IMR-90 (cell line): ENCODE data around the gene KRTAP4-5. TPM values are rescaled to one million over a fixed set of nuclear protein-coding genes. Genes with fewer than 3 reads are reported as not detected.
A peak's percentile ranks its signal among the peaks of the same experiment; 100 is the strongest.
"Not testable (repeated sequence)": the region's sequence is repeated elsewhere in the genome, so short reads cannot be mapped to it uniquely, and the experiment has no call there.

Experiments used
- ATAC-seq: fragments of 200-7000 bp; cut with Tn5 transposase; 2 replicates; pipeline ENCODE4 v1.9.1; 2020; ENCODE audit warnings: low read depth, mild to moderate bottlenecking, moderate library complexity
- BruUV-seq: library from RNA; stranded (reverse); fragments of 400-500 nt; replicated peaks from 2 replicates; lab custom pipeline; 2021; lab: Mats Ljungman, UMichigan
- CTCF ChIA-PET: fragments of 300-600 bp; formaldehyde crosslinking; extraction: SDS; loops from one replicate; lab custom pipeline; 2021; ENCODE audit warnings: antibody characterized with exemption; lab: Yijun Ruan, JAX
- POLR2A ChIA-PET: fragments of 300-600 bp; sonication (Branson Sonifier 250); formaldehyde crosslinking; loops from one replicate; lab custom pipeline; 2022; ENCODE audit warnings: antibody characterized with exemption; ENCODE audit not compliant: unreplicated experiment; lab: Charles Lee
- DNase-seq: peaks from one replicate; pipeline ENCODE4 v3.0.0; 2013
- H2AFZ ChIP-seq: replicated peaks from 2 replicates; pipeline ENCODE3; 2013; ENCODE audit warnings: low read length, mild to moderate bottlenecking; ENCODE audit not compliant: poor library complexity
- H2AK5ac ChIP-seq: 2 replicates; pipeline ENCODE4 v1.6.1; 2013; ENCODE audit warnings: low read depth, low read length, inconsistent platforms
- H2AK9ac ChIP-seq: replicated peaks from 2 replicates; pipeline ENCODE3; 2013; ENCODE audit warnings: mild to moderate bottlenecking, low read depth, low read length, moderate library complexity; ENCODE audit not compliant: poor library complexity
- H2BK120ac ChIP-seq: 2 replicates; pipeline ENCODE4 v1.6.1; 2013; ENCODE audit warnings: low read depth, low read length, inconsistent platforms
- H2BK15ac ChIP-seq: 3 replicates; pipeline ENCODE4 v1.6.1; 2013; ENCODE audit warnings: low read depth, low read length, inconsistent platforms
- H2BK20ac ChIP-seq: 2 replicates; pipeline ENCODE4 v1.6.1; 2013; ENCODE audit warnings: low read depth, mild to moderate bottlenecking, inconsistent platforms, low read length, moderate library complexity
- H2BK5ac ChIP-seq: 2 replicates; pipeline ENCODE4 v1.6.1; 2013; ENCODE audit warnings: mild to moderate bottlenecking, low read depth, low read length, inconsistent platforms; ENCODE audit not compliant: poor library complexity, severe bottlenecking
- H3K14ac ChIP-seq: replicated peaks from 2 replicates; pipeline ENCODE4 v1.6.1; 2013; ENCODE audit warnings: low read depth, low read length, inconsistent platforms
- H3K18ac ChIP-seq: 2 replicates; pipeline ENCODE4 v1.6.1; 2013; ENCODE audit warnings: low read depth, low read length, control low read depth
- H3K23ac ChIP-seq: 2 replicates; pipeline ENCODE4 v1.6.1; 2013; ENCODE audit warnings: low read depth, low read length, inconsistent platforms
- H3K27ac ChIP-seq: 2 replicates; pipeline ENCODE4 v1.5.1; 2013; ENCODE audit warnings: mild to moderate bottlenecking, control low read depth, low read length; ENCODE audit not compliant: insufficient read depth
- H3K27me3 ChIP-seq: 2 replicates; pipeline ENCODE4 v1.6.1; 2013; ENCODE audit warnings: low read length; ENCODE audit not compliant: control insufficient read depth, insufficient read depth
- H3K36me3 ChIP-seq: 2 replicates; pipeline ENCODE4 v1.6.1; 2013; ENCODE audit warnings: low read length, mixed read lengths; ENCODE audit not compliant: control insufficient read depth, insufficient read depth
- H3K4ac ChIP-seq: 2 replicates; pipeline ENCODE4 v1.6.1; 2013; ENCODE audit warnings: low read depth, low read length, inconsistent platforms
- H3K4me1 ChIP-seq: 2 replicates; pipeline ENCODE4 v1.6.1; 2013; ENCODE audit warnings: low read length, mixed read lengths; ENCODE audit not compliant: control insufficient read depth, insufficient read depth
- H3K4me2 ChIP-seq: 2 replicates; pipeline ENCODE4 v1.6.1; 2013; ENCODE audit warnings: low read depth, mild to moderate bottlenecking, control low read depth, low read length, moderate library complexity
- H3K4me3 ChIP-seq: 2 replicates; pipeline ENCODE4 v1.5.1; 2013; ENCODE audit warnings: low read depth, mild to moderate bottlenecking, control low read depth, low read length, moderate library complexity; ENCODE audit not compliant: insufficient read depth
- H3K56ac ChIP-seq: 2 replicates; pipeline ENCODE4 v1.6.1; 2013; ENCODE audit warnings: low read length, inconsistent platforms; ENCODE audit not compliant: insufficient read depth; ENCODE audit errors: extremely low read depth
- H3K79me1 ChIP-seq, 2 experiments: 2 replicates each; pipeline ENCODE4 v1.6.1; 2013; ENCODE audit warnings: low read length in 2 of 2, inconsistent platforms in 1 of 2, low read depth in 1 of 2
- H3K9ac ChIP-seq: 2 replicates; pipeline ENCODE4 v1.6.1; 2013; ENCODE audit warnings: low read depth, low read length, control low read depth
- H3K9me1 ChIP-seq: 2 replicates; pipeline ENCODE4 v1.6.1; 2013; ENCODE audit warnings: low read length, inconsistent platforms; ENCODE audit not compliant: insufficient read depth
- H3K9me3 ChIP-seq: 2 replicates; pipeline ENCODE4 v1.6.1; 2013; ENCODE audit warnings: low read length; ENCODE audit not compliant: control insufficient read depth, insufficient read depth
- H4K20me1 ChIP-seq: 2 replicates; pipeline ENCODE4 v1.6.1; 2013; ENCODE audit warnings: low read length, inconsistent platforms; ENCODE audit not compliant: insufficient read depth
- H4K5ac ChIP-seq: 2 replicates; pipeline ENCODE4 v1.6.1; 2013; ENCODE audit warnings: mild to moderate bottlenecking, low read depth, low read length, control low read depth
- H4K8ac ChIP-seq, 2 experiments: 2 replicates each; pipeline ENCODE4 v1.6.1; 2013; ENCODE audit warnings: low read depth in 2 of 2, low read length in 2 of 2, control low read depth in 1 of 2, inconsistent platforms in 1 of 2
- H4K91ac ChIP-seq: 2 replicates; pipeline ENCODE4 v1.6.1; 2013; ENCODE audit warnings: low read depth, low read length, inconsistent platforms; ENCODE audit not compliant: insufficient read depth
- WGBS, 2 experiments: methylation state at CpG; one replicate each; pipeline versions ENCODE4 v1.1.5 to v1.1.7; 2013; ENCODE audit warnings: missing lambda C conversion rate in 2 of 2; ENCODE audit not compliant: insufficient read length in 1 of 2; ENCODE audit errors: extremely low coverage in 2 of 2; 5-methylcytosine and 5-hydroxymethylcytosine counted together
- dilution Hi-C: fragments of 300-500 bp; cut with HindIII; formaldehyde crosslinking; loops from one replicate; pipeline ENCODE4 v1.14.3; 2018; ENCODE audit warnings: low sequenced_read_pairs; ENCODE audit not compliant: unreplicated experiment
- in situ Hi-C: fragments of 300-500 bp; cut with MboI; formaldehyde crosslinking; loops from 3 replicates; pipeline ENCODE4 v1.14.3; 2019; ENCODE audit warnings: low sequenced_read_pairs, inconsistent platforms, mixed read lengths
- intact Hi-C: fragments of 100-400 bp; cut with micrococcal nuclease; formaldehyde crosslinking; loops from 2 replicates; pipeline ENCODE4 v1.10.0; 2022
- polyA plus RNA-seq, 3 experiments: library from polyadenylated mRNA; depleted of rRNA; stranded (reverse); fragments of >200 nt; gene quantifications; 2 replicates each; pipeline ENCODE4 v1.2.3, GENCODE V29; 2012; ENCODE audit warnings: low replicate concordance in 1 of 3
- total RNA-seq: library from RNA; depleted of rRNA; stranded (reverse); fragments of >200 nt; gene quantifications from 2 replicates; pipeline ENCODE4 v1.2.3, GENCODE V29; 2012

KRTAP4-5 gene
- total and polyA plus RNA-seq, 2 of the 4 experiments (the other 2 are of a cell fraction) = not detected

DNA sequence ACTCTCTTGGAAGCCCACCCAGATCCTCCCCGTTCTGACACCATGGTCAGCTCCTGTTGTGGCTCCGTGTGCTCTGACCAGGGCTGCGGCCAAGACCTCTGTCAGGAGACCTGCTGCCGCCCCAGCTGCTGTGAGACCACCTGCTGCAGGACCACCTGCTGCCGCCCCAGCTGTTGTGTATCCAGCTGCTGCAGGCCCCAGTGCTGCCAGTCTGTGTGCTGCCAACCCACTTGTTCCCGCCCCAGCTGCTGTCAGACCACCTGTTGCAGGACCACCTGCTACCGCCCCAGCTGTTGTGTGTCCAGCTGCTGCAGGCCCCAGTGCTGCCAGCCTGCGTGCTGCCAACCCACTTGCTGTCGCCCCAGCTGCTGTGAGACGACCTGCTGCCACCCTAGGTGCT lies 44.3 kb downstream of the KRTAP4-5 start, which contains the start of gene KRTAP4-9:
TSS of gene KRTAP4-9 (plus strand) at position 43 of the 400 bp plus-strand sequence. CDS start at position 43, 0 bp downstream.
- H3K9ac ChIP-seq, in situ Hi-C loops, H3K79me1 ChIP-seq, dilution Hi-C loops, H3K23ac ChIP-seq, DNase-seq, intact Hi-C loops, H4K20me1 ChIP-seq, BruUV-seq, CTCF ChIA-PET, H3K27me3 ChIP-seq, H3K9me1 ChIP-seq, H2AFZ ChIP-seq, POLR2A ChIA-PET, H3K9me3 ChIP-seq, H3K4me2 ChIP-seq, H3K4me1 ChIP-seq, ATAC-seq, H2AK9ac ChIP-seq, H3K4me3 ChIP-seq, H3K36me3 ChIP-seq: not testable (repeated sequence)
- H3K27ac ChIP-seq = peak within 1 kb of the TSS; percentile 51; the same call in 1 of the 2 replicates
- H4K91ac ChIP-seq = peak within 1 kb of the TSS; percentile 94
- H3K18ac ChIP-seq = peak within 1 kb of the TSS; percentile 89; the same call in 1 of the 2 replicates
- H3K4ac ChIP-seq = peak within 1 kb of the TSS; percentile 89
- peak within 1 kb of the TSS; percentile 85 for H3K14ac ChIP-seq
- H2BK20ac ChIP-seq = peak within 1 kb of the TSS; percentile 98
- H4K5ac ChIP-seq = peak within 1 kb of the TSS; percentile 23; the same call in 1 of the 2 replicates
- peak within 1 kb of the TSS; percentile 95 for H2AK5ac ChIP-seq
- H2BK15ac ChIP-seq = peak within 1 kb of the TSS; percentile 92; the same call in 2 of the 3 replicates
- H2BK5ac ChIP-seq = peak within 1 kb of the TSS; percentile 98
- peak within 1 kb of the TSS; percentile 97 for H2BK120ac ChIP-seq
- peak within 1 kb of the TSS; percentile 41 for H3K56ac ChIP-seq
- WGBS, 2 experiments = 88% methylated on average over 6 of the region's 10 CpGs; no CpG with 5 or more reads in 1 of the 2 experiments
- peak within 1 kb of the TSS; percentile 85 to 95 for H4K8ac ChIP-seq
